ENCODE measurements around the gene ANKRD55.
"Not testable (repeated sequence)": the region's sequence is repeated elsewhere in the genome, so short reads cannot be mapped to it uniquely, and the experiment has no call there.

DNA sequence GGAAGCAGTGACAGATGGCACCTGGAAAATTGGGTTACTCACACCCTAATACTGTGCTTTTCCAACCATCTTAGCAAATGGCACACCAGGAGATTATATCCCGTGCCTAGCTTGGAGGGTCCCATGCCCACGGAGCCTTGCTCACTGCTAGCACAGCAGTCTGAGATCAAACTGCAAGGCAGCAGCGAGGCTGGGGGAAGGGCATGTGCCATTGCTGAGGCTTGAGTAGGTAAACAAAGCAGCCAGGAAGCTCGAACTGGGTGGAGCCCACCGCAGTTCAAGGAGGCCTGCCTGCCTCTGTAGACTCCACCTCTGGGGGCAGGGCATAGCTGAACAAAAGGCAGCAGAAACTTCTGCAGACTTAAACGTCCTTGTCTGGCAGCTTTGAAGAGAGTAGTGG is 11.5 kb downstream of the ANKRD55 start:
- TF ChIP-seq, protein P1, sequence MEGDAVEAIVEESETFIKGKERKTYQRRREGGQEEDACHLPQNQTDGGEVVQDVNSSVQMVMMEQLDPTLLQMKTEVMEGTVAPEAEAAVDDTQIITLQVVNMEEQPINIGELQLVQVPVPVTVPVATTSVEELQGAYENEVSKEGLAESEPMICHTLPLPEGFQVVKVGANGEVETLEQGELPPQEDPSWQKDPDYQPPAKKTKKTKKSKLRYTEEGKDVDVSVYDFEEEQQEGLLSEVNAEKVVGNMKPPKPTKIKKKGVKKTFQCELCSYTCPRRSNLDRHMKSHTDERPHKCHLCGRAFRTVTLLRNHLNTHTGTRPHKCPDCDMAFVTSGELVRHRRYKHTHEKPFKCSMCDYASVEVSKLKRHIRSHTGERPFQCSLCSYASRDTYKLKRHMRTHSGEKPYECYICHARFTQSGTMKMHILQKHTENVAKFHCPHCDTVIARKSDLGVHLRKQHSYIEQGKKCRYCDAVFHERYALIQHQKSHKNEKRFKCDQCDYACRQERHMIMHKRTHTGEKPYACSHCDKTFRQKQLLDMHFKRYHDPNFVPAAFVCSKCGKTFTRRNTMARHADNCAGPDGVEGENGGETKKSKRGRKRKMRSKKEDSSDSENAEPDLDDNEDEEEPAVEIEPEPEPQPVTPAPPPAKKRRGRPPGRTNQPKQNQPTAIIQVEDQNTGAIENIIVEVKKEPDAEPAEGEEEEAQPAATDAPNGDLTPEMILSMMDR (IDR thresholded peaks at IDR 0.05; ENCODE audit: low read depth, low read length, missing input control), result not testable (repeated sequence)
- TF ChIP-seq YY1 (IDR thresholded peaks at IDR 0.05); RAD21 (IDR thresholded peaks at IDR 0.05); HNF4G (IDR thresholded peaks at IDR 0.05); TAF1 (conservative IDR thresholded peaks at IDR 0.05); SP1 (IDR thresholded peaks at IDR 0.05); GABPA (IDR thresholded peaks at IDR 0.05 in 1 of 2, conservative IDR thresholded peaks at IDR 0.05 in 1 of 2): not testable (repeated sequence)
- TF ChIP-seq, protein P2, sequence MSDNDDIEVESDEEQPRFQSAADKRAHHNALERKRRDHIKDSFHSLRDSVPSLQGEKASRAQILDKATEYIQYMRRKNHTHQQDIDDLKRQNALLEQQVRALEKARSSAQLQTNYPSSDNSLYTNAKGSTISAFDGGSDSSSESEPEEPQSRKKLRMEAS (IDR thresholded peaks at IDR 0.05), result not testable (repeated sequence)
- TF ChIP-seq, protein P3, sequence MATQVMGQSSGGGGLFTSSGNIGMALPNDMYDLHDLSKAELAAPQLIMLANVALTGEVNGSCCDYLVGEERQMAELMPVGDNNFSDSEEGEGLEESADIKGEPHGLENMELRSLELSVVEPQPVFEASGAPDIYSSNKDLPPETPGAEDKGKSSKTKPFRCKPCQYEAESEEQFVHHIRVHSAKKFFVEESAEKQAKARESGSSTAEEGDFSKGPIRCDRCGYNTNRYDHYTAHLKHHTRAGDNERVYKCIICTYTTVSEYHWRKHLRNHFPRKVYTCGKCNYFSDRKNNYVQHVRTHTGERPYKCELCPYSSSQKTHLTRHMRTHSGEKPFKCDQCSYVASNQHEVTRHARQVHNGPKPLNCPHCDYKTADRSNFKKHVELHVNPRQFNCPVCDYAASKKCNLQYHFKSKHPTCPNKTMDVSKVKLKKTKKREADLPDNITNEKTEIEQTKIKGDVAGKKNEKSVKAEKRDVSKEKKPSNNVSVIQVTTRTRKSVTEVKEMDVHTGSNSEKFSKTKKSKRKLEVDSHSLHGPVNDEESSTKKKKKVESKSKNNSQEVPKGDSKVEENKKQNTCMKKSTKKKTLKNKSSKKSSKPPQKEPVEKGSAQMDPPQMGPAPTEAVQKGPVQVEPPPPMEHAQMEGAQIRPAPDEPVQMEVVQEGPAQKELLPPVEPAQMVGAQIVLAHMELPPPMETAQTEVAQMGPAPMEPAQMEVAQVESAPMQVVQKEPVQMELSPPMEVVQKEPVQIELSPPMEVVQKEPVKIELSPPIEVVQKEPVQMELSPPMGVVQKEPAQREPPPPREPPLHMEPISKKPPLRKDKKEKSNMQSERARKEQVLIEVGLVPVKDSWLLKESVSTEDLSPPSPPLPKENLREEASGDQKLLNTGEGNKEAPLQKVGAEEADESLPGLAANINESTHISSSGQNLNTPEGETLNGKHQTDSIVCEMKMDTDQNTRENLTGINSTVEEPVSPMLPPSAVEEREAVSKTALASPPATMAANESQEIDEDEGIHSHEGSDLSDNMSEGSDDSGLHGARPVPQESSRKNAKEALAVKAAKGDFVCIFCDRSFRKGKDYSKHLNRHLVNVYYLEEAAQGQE (IDR thresholded peaks at IDR 0.05), result not testable (repeated sequence)
